Activated CD8-positive, alpha-beta memory T cell treated with anti-CD3 and anti-CD28 coated beads for 36 hours (primary cell): Measurements from ENCODE around the gene ZCCHC24. TPM values are rescaled to one million over a fixed set of nuclear protein-coding genes. Genes with fewer than 3 reads are reported as not detected.

Experiments
- CTCF ChIA-PET: fragments of 350-600 bp; sonication (Branson Sonifier 250); formaldehyde crosslinking; loops from one replicate; lab custom pipeline; 2021; ENCODE audit warnings: antibody characterized with exemption; lab: Charles Lee
- POLR2A ChIA-PET: fragments of 350-600 bp; sonication (Branson Sonifier 250); formaldehyde crosslinking; loops from one replicate; lab custom pipeline; 2021; ENCODE audit warnings: antibody characterized with exemption; lab: Charles Lee
- total RNA-seq, 2 experiments: library from RNA; stranded (reverse); gene quantifications; one replicate each; pipeline ENCODE4 v1.2.3, GENCODE V29; 2021

Gene ZCCHC24
- total RNA-seq, 2 experiments from 2014 or later = 1.3 to 1.5 TPM

DNA sequence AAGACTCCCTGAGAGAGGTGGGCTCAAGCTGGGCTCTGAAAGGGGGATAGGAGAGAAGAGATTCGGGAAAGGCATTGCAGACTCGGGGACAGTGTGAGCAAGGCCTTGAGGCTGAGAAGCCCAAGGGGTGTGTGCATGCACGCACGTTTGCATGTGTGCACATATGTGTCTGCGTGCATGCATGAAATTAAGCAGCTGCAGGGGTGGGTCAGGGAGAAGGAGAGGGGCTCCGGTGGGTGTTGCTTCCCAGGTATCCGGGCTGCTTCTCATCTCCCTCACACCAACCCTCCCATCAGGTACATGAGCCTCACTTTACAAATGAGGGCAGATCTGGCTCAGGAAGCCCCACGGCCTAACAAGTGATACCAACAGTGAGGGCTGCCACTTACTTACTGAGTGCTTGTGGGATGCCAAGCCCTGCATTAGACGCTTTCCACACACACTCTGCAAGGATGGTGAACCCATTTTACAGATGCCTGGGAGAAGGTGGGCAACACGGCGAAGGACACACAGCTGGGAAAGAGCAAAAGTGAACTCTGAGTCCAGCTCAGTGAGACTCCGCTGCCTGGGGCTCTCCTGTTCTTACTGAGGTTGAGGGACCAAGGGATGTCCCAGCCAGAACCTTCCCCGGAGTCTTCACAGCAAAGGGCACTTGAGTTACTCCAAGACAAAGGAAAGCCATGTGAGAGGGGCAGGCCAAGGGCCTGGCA is 26.4 kb downstream of the ZCCHC24 start:
- ChIA-PET CTCF (no interaction called here), POLR2A (no interaction called here)

DNA sequence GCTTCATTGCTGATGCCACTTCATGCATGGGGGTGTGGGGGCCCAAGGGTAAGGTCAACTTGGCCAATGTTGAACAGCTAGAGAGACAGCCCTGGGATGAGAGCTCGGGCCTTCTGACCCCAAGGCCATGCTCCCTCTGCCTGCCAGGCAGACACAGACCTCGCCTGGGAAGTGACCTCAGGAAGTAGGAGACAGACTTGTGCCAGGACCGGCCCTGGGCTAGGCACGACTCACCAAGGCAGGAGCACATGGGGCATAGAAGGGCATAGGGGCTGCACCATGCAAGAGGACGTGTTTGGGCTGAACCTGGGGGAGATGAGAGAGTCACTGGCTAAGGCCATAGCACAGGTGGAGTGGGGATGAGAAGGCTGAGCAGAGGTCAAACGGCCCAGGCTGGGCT is 27.1 kb downstream of the ZCCHC24 start:
- ChIA-PET CTCF (no interaction called here), POLR2A (no interaction called here)

DNA sequence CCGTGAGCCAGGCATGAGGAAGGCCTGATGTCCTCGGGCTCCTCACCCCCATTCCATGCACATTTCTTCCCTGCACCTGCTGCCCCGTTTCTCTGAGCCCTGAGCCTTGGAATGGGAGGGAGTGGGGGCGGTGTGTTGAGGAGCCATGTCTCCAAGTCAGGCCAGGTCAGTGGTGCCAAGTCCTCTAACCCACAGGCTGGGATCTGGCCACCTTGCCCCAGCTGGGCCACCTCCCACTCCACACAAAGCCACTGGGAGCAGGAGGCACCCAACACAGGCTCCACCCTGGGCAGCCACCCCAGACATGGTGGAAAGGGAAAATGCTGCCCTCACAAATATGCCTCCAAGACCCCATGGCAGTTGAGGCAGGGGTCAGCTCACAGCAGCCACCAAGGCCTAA is 27.7 kb downstream of the ZCCHC24 start:
- CTCF ChIA-PET = no interaction called here
- POLR2A ChIA-PET = no interaction called here

DNA sequence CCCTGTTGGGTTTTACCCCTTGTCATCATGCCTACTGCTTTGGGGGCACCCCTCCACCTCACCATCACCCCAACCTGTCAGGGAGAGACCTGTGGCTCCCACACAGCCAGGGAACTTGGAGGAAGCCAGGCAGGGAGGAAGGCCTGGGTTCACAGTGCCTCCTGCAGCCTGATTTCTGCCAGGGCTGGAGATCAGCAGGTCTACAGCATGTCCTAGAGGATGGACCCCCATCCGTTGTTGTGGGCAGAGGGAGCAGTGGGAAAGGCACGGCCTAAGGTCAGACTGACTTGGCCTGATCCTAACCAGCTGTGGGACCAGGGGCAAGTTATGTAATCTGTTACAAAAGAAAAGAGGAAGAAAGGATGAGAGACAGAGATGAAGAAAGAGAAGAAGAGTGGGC is 28.2 kb downstream of the ZCCHC24 start:
- POLR2A ChIA-PET = no interaction called here
- CTCF ChIA-PET = no interaction called here

- POLR2A ChIA-PET = no interaction called here
- CTCF ChIA-PET = interaction anchor here (0.6 kb wide), 1 partner anchor 617 kb away, joined by 3 read pairs; no protein-coding TSS in a partner anchor
Observed at GRCh38 chr10:79416578-79417255, 28.7 kb downstream of the ZCCHC24 start.

DNA sequence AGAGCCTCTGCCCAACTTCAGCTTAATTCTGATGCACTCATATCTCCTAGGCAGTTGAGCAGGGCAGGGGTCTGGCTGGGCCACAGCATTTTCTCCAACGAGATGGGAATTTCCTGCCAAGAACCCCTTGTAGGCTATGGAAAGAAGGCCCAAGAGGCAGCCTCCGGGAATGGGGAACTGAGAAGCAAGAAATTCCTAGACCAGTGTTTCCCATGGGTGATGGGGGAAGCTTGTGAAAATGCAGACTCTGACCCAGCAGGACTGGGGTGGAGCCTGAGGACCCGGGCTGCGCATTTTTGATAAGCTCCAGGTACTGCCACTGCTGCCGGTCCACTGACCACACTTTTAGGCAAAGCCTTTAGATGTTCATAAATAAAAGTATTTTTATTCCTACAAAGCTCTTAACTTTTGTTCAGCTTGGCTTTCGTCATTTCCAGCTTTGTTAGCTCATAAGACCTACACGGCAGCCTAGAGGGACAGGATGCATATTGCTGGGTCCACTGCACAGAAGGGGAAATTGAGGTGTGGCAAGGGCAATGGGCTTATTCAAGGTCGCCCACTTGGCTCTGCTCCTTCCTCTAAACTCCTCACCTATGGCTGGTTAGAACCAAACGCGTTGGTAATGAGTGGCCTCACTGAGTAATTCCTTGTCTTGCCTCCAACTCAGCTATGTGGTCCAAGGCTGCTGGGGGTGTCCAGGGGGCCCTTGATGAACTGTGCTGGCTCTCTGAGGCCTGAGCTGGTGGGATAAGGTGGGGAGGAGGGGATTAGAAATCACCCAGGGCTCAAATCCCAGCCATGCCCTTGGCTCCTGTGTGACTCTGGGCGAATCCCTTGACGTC is 29.5 kb downstream of the ZCCHC24 start:
- CTCF ChIA-PET = interaction anchor here (0.6 kb wide), 1 partner anchor 617 kb away, joined by 3 read pairs; no protein-coding TSS in a partner anchor
- POLR2A ChIA-PET = no interaction called here

- ChIA-PET CTCF (interaction anchor here (1.7 kb wide), 1 partner anchor 38 kb away, joined by 3 read pairs; no protein-coding TSS in a partner anchor), POLR2A (no interaction called here)
Observed at GRCh38 chr10:79414714-79415113, 30.7 kb downstream of the ZCCHC24 start.

- CTCF ChIA-PET = interaction anchor here (0.9 to 1.7 kb wide), 2 partner anchors 39 to 47 kb away, joined by 3 read pairs; no protein-coding TSS in a partner anchor
- POLR2A ChIA-PET = no interaction called here
Observed at GRCh38 chr10:79413196-79413595, 32.2 kb downstream of the ZCCHC24 start.

- POLR2A ChIA-PET = no interaction called here
- CTCF ChIA-PET = no interaction called here
Observed at GRCh38 chr10:79412516-79412915, 32.9 kb downstream of the ZCCHC24 start.

DNA sequence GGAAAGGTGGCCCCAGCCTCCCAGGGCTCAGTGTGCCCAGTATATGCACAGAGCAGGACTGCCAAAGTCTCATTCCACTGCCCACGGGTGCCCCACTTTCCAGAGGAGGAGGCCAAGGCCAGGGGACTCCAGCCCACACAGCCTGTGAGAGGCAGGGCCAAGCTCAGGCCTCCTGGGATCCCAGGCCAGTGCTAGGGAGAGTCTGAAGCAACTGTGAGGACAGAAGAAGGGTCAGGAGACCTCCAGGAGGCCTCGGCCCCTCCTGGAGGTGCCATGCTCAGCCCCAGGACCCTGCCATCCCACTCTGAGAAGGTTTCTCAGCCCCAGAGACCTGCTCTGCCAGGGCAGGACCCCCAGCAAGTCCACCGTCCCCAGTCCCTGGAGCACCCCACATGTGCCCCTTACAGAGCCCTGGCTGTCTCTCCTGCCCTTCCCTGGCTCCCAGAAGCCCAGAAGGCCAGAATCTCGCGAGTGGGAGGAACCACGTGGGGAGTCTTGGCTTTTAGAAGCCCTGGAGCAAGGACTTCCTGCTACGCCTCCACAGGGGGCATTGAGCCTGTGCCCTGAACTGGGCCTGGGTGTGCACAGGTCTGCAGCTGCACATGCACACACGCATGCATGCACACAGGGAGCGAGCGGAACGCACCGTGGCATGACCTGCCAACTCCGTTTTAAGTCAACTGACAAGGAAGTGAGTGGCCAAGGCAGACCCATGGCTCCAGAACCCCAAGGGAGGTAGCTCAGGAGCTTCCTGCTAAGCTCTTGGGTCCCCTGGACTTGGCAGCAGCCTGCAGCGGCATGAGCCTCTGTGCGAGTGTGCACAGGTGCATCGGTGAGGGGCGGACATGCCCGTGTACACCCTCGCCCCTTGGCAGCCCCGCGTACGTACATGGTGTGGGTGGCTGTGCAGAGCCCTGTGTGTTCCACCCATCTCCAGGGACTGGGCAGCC is 33.6 kb downstream of the ZCCHC24 start:
- ChIA-PET POLR2A (no interaction called here), CTCF (no interaction called here)

GRCh38 chr10:79410315-79411094 is 34.9 kb downstream of the ZCCHC24 start:
- ChIA-PET POLR2A (no interaction called here), CTCF (no interaction called here)

DNA sequence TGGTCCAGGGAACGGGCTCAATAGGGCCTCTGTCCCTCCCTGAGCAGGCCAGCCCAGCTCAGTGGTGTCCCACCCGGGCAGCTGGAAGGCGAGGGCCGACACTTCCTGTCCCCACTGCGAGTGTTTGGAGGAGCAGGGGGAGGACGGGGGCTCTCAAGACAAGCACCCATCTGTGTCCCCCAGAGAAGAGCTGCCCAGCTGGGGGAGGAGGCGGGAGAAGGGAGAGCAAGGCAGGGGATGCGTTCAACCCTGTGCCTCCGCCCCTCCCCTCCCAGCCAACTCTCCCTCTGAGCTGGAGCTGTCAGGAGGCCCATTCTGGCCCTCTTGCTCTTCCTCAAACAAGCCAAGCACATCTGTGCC is 35.7 kb downstream of the ZCCHC24 start:
- POLR2A ChIA-PET = no interaction called here

GRCh38 chr10:79409038-79409725 is 36.2 kb downstream of the ZCCHC24 start:
- CTCF ChIA-PET = interaction anchor here (1.3 kb wide), 1 partner anchor 10 kb away, joined by 3 read pairs; no protein-coding TSS in a partner anchor
- POLR2A ChIA-PET = no interaction called here

More for the DNA sequence above, 35.7 kb downstream of the ZCCHC24 start:
- CTCF ChIA-PET = no interaction called here

DNA sequence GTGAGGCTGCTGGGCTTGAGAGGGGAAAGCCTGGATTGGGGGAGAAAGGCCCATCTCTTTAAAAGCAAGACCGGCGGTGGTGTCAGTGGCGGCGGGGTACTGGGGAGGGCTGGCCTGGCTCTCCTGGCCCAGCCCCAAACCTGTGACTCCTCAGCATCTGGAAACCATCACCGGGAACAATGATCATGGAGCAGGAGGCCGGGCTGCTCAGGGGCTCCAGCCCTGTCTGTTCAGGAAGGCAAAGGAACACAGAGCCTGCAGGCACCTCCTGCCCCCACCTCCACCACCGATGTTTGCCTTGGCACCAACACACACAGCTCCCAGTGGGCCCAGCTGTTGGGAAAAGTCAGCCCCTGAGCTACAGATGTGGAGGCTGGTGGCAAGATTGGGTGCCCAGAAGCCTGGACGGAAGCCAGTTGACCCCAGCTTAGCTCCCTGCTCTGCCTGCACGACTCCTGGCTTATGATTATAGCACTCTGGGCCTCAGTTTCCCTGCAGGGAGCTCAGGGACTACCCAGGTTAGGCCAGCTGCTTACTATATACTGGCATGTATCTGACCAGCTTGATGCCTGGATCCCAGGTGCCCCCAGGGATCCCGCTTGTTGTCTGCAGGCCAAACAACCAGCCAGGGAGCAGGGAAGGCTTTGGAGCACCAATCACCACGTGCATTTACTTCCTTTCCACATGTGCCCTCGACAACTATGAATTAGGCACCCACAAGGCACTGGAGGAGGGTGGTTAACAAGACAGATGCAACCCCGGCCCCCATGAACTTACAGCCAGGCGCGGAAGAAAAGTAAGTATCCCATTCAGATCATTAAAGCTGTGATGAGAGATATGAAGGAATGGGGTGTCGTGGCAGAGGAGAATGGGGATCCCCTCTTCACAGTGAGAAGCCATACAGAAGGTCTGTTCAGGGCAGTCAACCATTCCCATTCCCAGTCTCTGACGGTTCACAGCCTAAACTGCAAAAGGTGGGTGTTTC is 37.3 kb downstream of the ZCCHC24 start:
- CTCF ChIA-PET = interaction anchor here (1.2 to 1.3 kb wide), 2 partner anchors 9 to 853 kb away, joined by 3 read pairs; no protein-coding TSS in a partner anchor
- POLR2A ChIA-PET = no interaction called here

DNA sequence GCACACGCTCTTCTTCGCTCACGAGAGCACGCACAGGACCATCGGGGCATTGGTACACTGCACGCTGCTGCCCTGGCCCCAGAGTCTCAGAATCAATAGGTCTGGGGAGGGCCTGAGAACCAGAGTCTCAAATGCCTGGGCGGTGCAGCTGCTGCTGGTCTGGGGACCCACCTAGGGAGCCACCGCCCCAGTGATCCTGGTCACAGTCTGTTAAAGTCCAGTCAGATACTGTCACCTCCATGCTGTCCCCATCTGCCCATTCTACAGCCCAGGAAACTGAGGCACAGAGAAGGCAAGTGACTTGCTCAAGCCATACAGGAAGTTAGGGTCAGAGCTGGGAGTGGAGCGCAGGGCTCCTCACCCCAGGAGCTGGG is 38.0 kb downstream of the ZCCHC24 start:
- ChIA-PET CTCF (interaction anchor here (1.2 kb wide), 2 partner anchors 12 to 853 kb away, joined by 3 read pairs; no protein-coding TSS in a partner anchor), POLR2A (no interaction called here)
